ENCODE results near the gene IFITM10.

DNA sequence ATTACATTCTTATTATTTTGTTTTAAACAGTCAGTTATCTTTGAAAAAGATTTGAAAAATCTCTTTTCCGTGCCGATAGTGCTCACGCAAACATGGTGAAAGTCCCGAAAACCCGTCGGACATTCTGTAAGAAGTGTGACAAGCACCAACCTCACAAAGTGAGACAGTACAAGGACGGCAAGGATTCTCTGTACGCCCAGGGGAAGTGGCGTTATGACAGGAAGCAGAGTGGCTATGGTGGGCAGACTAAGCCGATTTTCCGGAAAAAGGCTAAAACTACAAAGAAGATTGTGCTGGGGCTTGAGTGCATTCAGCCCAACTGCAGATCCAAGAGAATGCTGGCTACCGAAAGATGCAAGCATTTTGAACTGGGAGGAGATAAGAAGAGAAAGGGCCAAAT lies 42.1 kb upstream of the IFITM10 start:
- TF ChIP-seq NRF1 (IDR thresholded peaks at IDR 0.05; ENCODE audit: low read depth, low read length) (no peak), EP300 (IDR thresholded peaks at IDR 0.05; ENCODE audit: borderline replicate concordance in 1 of 2, low read depth in 1 of 2, low read length in 1 of 2) (no peak), RAD21 (IDR thresholded peaks at IDR 0.05; ENCODE audit: low read length) (no peak), SIN3A (IDR thresholded peaks at IDR 0.05; ENCODE audit: borderline replicate concordance, low read depth, low read length) (no peak), POLR2AphosphoS5 (IDR thresholded peaks at IDR 0.05; ENCODE audit: low read depth, low read length) (no peak), GATA2 (CRISPR knock-in tag; IDR thresholded peaks at IDR 0.05) (no peak)
- TF ChIP-seq, protein P1, sequence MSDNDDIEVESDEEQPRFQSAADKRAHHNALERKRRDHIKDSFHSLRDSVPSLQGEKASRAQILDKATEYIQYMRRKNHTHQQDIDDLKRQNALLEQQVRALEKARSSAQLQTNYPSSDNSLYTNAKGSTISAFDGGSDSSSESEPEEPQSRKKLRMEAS (IDR thresholded peaks at IDR 0.05; ENCODE audit: low read depth): no peak
- TF ChIP-seq, protein P2, sequence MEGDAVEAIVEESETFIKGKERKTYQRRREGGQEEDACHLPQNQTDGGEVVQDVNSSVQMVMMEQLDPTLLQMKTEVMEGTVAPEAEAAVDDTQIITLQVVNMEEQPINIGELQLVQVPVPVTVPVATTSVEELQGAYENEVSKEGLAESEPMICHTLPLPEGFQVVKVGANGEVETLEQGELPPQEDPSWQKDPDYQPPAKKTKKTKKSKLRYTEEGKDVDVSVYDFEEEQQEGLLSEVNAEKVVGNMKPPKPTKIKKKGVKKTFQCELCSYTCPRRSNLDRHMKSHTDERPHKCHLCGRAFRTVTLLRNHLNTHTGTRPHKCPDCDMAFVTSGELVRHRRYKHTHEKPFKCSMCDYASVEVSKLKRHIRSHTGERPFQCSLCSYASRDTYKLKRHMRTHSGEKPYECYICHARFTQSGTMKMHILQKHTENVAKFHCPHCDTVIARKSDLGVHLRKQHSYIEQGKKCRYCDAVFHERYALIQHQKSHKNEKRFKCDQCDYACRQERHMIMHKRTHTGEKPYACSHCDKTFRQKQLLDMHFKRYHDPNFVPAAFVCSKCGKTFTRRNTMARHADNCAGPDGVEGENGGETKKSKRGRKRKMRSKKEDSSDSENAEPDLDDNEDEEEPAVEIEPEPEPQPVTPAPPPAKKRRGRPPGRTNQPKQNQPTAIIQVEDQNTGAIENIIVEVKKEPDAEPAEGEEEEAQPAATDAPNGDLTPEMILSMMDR (IDR thresholded peaks at IDR 0.05): no peak
- TF ChIP-seq, protein P3, sequence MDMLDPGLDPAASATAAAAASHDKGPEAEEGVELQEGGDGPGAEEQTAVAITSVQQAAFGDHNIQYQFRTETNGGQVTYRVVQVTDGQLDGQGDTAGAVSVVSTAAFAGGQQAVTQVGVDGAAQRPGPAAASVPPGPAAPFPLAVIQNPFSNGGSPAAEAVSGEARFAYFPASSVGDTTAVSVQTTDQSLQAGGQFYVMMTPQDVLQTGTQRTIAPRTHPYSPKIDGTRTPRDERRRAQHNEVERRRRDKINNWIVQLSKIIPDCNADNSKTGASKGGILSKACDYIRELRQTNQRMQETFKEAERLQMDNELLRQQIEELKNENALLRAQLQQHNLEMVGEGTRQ (IDR thresholded peaks at IDR 0.05; ENCODE audit: borderline replicate concordance, low read depth, low read length): no peak
- TF ChIP-seq, protein P4, sequence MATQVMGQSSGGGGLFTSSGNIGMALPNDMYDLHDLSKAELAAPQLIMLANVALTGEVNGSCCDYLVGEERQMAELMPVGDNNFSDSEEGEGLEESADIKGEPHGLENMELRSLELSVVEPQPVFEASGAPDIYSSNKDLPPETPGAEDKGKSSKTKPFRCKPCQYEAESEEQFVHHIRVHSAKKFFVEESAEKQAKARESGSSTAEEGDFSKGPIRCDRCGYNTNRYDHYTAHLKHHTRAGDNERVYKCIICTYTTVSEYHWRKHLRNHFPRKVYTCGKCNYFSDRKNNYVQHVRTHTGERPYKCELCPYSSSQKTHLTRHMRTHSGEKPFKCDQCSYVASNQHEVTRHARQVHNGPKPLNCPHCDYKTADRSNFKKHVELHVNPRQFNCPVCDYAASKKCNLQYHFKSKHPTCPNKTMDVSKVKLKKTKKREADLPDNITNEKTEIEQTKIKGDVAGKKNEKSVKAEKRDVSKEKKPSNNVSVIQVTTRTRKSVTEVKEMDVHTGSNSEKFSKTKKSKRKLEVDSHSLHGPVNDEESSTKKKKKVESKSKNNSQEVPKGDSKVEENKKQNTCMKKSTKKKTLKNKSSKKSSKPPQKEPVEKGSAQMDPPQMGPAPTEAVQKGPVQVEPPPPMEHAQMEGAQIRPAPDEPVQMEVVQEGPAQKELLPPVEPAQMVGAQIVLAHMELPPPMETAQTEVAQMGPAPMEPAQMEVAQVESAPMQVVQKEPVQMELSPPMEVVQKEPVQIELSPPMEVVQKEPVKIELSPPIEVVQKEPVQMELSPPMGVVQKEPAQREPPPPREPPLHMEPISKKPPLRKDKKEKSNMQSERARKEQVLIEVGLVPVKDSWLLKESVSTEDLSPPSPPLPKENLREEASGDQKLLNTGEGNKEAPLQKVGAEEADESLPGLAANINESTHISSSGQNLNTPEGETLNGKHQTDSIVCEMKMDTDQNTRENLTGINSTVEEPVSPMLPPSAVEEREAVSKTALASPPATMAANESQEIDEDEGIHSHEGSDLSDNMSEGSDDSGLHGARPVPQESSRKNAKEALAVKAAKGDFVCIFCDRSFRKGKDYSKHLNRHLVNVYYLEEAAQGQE (IDR thresholded peaks at IDR 0.05; ENCODE audit: low read depth, low read length): no peak

Data from SK-N-SH (cell line).